NCI-H748 (cell line): Measurements from ENCODE around the gene ZNF644.

Experiments used
- DNase-seq: peaks from one replicate; lab custom pipeline; 2025; ENCODE audit not compliant: unreplicated experiment; lab: John Stamatoyannopoulos, UW

The ZNF644 gene

DNA sequence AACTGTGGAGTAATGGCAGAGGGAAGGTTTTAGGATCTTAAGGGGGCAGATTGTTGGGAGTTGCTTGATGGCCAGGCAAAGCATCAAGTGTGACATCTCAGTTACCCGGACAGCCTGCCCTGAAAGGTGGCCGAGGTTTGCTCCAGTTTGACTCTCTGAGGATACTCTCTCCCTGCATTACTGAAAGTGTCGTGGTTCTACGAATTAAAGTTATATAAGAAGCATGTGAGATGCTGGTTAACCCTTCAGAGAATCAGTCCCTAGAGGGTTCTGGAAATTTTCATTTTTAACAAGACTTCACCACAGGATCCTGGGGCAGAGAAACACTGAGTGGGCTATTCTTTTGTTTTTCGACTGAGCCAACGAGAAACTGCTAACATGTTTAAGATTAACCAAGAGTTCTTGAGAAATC is 689 bp upstream of the ZNF644 start:
- no peak for DNase-seq

DNA sequence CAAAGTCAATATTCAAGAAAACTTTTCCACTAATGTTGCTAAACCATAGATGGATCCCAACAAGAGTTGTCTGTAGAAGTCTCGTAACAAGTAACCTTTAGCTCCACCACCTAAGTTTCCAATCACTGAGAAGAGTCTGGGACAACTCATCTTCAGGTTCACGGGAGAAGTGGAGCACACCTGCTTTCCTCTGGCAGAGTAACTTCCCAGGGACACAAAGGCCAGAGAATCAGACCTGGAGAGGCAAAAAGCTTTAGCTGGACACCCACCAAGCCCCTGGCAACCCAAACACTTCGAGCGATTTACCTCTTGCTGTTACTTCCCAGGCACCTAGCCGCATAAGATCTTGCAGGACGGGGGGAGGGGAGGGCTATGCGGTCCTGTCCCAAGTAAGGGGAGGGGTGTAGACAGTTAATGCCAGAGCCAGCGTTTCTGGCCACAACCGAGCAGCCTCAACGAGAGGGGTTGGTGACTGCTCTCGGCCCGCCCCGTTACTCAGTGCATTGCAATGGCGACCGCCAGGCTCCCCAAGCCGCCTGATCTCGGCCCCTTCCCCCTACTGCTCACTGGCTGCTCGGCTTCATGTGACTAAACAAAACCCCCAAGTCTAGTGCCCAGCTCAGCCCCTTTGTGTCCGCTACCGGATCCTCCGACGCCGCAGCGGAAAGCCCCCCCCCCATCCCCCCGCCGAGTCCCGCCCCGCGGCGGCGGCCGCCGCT is 709 bp downstream of the ZNF644 start:
- DNase-seq = peak; percentile 90

- DNase-seq = no peak
Measured at GRCh38 chr1:91020486-91020885, 1.3 kb downstream of the ZNF644 start.

DNA sequence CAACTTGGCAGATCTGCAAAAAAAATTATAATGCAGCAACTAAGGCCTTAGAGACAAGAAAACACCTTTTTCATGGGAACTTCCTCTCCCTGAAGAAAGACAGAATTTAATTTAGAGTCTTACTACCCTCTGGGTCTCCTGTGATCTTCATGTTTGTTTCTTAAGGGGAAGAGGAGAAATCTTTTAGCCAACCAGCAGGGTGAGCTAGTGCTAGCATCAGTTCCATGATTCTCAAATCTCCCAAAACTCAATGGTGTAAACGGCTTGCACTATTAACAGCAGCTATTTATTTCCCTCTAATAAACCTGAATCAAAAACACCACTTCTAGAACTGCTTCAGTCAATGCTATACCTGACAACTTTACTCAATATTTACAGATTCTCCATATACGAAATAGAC is 3.8 kb downstream of the ZNF644 start:
- no peak for DNase-seq

DNA sequence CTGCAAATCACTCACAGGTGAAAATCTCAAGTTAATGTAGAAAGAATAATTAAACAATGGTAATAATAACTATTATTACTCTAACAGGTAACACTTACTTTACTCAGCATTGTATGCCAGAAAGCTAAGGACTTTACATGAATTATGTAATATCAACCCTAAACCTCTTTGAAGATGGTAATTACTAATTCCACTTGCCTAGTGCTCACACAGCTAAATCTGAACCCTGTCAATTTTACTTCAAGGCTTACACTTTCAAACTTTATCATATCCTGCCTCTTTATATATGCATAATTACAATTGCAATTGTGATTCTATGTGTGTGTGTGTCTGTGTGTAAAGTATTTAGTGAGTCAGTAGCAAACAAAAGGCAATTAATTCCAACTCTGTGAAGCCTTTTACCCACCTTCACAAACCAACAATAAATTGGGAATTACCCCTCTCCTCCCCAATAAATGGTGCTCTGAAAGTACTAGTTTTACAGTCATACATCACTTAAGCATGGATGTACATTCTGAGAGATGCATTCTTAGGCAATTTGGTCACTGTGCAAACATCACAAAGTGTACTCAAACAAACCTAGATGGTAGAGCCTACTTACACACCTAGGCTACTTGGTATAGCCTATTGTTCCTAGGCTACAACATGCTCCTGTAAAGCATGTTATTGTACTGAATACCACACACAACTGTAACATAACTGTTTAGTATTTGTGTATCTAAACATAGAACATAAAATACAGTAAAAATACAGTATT is 5.9 kb downstream of the ZNF644 start:
- peak; percentile 55 for DNase-seq

GRCh38 chr1:91015358-91015780 is 6.5 kb downstream of the ZNF644 start:
- DNase-seq = no peak

GRCh38 chr1:91014475-91014874 is 7.4 kb downstream of the ZNF644 start:
- DNase-seq = no peak

DNA sequence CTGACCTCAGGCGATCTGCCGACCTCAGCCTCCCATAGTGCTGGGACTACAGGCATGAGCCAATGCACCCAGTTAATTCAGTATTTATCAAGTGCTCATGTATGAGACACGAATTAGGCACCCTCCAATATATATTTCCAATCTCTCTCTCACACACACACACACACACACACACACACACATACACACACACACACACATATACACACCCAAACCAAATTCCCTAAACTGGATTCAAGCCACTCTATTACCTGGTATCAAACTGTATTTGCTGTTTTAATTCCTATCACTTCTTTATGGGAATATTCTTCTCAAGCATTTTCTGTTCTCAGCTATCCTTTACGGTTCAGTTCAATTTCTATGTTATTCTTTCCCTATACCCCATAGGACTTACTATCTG is 8.5 kb downstream of the ZNF644 start:
- no peak for DNase-seq

- no peak for DNase-seq
Measured at GRCh38 chr1:91012196-91012595, 9.6 kb downstream of the ZNF644 start.

GRCh38 chr1:91011726-91012125 is 10.1 kb downstream of the ZNF644 start:
- DNase-seq = no peak

DNA sequence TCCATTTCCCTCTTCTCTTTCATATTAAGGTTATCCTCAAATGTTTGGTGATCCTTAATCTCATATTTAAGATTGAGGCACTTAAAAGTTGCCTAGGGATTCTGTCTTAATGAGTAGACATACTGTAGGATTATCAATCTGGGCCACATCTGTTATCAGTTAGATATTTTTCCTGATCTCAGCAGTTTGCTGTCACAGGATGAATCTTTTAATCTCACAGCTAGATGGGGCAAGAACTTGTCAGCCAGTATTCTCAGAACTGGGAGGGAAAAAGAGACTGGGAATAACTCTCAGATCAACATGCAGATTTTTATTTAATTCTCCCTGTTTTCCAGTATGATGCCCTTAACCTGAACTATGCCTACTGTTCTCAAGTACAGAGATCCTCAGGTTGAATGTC is 14.0 kb downstream of the ZNF644 start:
- DNase-seq = no peak

DNA sequence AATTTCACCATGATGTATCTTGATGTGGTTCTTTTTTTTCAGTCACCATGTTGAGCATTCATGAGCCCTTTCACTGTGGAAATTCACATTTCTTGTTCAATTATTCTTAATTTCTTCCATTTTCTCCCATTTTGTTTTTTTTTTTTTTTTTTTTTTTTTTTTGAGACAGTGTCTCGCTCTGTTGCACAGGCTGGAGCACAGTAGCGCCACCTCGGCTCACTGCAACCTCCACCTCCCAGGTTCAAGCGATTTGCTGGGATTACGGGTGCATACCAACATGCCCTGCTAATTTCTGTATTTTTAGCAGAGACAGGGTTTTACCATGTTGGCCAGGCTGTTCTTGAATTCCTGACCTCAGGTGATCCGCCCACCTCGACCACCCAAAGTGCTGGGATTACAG is 14.7 kb downstream of the ZNF644 start:
- no peak for DNase-seq

DNA sequence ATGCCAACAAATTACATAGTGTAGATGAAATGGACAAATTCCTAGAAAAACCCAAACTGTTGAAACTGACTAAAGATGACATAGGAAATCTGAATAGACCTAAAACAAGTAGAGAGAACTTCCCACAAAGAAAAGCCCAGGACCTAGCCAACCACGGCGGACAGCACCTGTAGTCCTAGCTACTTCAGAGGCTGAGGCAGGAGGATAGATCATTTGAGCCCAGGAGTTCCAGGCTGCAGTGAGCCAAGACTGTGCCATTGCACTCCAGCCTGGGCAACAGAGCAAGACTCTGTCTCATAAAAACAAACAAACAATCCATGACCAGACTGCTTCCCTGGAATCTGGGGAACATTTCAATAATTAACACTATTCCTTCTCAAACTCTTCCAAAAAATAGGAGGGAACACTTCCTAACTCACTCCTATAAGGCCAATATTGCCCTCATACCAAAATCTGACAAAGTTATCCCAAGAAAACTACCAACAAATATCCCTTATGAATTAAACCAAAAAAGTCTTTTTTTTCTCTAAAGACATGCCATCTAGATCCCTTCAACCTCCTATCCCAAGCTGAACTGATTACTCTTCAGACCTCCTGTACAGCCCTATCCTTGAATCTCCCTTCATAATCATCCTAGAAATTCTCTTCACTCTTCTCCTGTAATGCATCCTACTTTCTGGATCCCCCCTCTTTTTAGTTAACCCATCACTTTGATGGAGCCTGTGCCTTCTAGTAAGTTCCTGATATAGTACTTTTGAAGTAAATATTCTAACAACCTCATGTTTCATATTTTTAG is 15.5 kb downstream of the ZNF644 start:
- DNase-seq = no peak

- no peak for DNase-seq
Measured at GRCh38 chr1:91005285-91005684, 16.6 kb downstream of the ZNF644 start.

DNA sequence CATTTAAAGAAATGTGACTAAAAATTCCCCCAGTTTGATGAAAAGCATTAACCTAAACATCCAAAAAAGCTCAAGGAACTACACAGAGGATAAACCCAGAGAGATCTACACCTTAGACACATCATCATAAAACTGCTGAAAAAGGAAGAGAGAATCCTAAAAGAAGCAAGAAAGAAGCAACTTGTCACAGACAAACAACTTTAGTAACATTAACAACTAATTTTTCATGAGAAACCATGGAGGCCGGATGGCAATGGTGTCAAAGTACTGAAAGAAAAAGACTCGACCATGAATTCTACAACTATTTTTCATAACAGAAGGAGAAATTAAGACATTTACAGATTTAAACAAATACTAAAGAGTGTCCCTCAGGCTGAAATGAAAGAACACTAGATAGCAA is 17.7 kb downstream of the ZNF644 start:
- no peak for DNase-seq

DNA sequence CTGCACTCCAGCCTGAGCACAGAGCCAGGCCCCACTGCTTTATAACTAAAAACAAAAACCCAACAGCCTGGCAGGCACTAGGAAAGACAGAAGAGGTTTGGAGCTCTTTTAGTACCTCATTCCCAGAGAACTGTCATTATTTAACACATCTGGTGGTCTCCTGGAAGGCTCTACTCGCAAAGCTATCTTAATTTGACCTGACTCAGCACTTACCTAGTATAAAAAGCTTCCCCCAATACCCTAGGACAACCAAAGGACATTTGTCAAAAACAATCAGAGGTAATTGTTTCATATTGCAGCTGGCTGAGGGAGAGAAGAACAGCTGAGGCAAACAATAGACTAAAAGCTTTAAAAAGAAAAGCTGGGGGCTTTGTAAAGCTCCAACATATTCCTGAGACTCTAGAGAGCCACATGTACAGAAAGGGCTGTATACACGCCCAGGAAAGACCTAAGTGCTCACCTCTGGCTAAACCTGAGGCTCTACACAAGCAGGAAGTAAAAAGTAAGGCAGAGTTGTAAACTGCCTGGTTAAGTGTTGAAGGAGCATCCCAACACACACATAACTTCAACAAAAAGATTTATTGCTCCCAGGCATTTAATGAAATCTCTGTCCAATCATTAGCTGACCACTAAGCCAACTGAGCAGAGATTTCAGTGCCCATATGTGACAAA is 25.0 kb downstream of the ZNF644 start:
- DNase-seq = no peak

DNA sequence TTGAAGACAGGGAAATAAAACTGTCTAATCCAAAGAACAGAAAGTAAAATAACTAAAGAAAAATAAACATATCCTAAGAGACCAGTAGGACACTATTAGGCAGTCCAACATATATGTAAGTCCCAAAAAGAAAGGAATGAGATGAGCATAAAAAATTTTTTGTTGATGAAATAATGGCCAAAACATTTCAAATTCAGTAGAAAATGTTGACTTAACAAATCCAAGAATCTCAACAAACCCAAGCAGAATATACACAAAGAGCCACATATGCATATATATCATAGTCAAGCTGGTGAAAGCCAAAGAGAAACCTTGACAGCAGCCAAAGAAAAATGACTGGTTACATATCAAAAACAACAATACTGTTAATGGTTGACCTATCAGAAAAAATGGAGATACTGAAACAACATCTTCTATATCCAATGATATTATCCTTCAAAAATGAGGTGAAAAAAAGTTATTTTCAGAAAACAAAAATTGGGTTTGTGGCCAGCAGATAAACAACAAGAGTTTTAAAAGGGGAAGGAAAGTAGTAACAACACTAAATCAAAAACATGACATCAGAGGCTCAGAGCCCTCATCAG is 26.4 kb downstream of the ZNF644 start:
- DNase-seq = no peak

GRCh38 chr1:90994461-90994860 is 27.4 kb downstream of the ZNF644 start:
- no peak for DNase-seq

GRCh38 chr1:90993245-90993644 is 28.6 kb downstream of the ZNF644 start:
- no peak for DNase-seq

DNA sequence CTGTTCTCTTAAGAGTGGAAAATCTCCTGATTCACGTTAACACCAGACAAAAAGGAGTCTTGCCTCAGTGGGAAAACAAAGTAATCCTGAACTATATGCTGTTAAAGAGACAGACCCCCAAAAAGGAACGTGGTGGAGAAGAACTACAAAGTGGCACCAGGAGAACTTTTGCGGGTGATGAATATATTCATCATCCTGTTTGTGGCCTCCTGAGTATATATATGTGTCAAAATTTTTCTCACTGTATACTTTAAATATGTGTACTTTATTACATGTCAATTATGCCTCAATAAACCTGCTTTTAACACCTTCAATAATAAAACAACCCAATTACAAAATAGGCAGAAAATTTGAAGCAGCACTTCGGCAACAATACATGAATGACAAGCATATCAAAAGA is 31.1 kb downstream of the ZNF644 start:
- no peak for DNase-seq

DNA sequence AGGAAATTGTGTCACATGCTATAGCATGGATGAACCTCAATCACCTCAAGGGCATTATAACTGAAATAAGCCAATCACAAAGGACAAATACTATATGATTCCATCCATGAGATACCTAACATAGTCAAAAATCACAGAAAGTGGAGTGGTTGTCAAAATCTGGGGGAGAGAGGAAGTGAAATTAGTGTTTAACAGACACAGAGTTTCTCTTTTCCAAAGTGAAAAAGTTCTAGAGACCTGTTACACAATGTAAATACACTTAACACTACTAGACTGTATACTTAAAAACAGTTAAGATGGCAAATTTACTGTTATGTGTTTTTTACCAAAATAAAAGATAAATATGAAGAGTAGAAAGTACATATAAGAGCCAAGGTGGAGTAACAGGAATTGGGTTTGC is 31.8 kb downstream of the ZNF644 start:
- no peak for DNase-seq
